ENCODE results near the gene RNF157. TPM values are rescaled to one million over a fixed set of nuclear protein-coding genes. Genes with fewer than 3 reads are reported as not detected.

Gene RNF157
- total and polyA plus RNA-seq, 9 of the 15 experiments (the other 6 are each of a cell fraction or from before 2014, with no cell fraction given): 8.1 to 31.7 (median 20.8) TPM

DNA sequence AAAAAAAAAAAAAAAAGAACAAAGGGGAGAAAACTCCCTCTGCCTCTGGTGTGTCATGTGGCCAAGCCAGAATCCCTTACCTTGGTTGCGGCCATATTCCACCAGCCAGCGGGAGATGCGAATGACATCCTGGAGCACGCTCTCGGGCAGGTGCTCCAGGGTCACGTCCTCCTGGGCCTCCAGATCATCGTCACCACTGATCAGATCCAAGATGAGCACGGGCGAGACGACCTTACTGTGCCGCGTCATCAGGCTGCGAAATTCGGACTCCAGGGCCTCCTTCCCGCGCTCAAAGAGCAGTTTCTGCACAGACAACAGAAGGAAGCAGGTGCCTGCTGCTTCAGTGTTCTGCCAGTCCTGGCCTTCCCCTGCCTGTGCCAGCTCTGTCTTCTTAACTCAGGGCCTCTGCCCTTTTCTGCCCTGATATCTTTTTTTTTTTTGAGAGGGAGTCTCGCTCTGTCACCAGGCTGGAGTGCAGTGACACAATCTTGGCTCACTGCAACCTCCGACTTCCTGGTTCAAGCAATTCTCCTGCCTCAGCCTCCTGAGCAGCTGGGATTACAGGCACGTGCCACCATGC lies 142.5 kb downstream of the RNF157 start (continued):
- TF ChIP-seq, protein P1, sequence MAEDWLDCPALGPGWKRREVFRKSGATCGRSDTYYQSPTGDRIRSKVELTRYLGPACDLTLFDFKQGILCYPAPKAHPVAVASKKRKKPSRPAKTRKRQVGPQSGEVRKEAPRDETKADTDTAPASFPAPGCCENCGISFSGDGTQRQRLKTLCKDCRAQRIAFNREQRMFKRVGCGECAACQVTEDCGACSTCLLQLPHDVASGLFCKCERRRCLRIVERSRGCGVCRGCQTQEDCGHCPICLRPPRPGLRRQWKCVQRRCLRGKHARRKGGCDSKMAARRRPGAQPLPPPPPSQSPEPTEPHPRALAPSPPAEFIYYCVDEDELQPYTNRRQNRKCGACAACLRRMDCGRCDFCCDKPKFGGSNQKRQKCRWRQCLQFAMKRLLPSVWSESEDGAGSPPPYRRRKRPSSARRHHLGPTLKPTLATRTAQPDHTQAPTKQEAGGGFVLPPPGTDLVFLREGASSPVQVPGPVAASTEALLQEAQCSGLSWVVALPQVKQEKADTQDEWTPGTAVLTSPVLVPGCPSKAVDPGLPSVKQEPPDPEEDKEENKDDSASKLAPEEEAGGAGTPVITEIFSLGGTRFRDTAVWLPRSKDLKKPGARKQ (CRISPR knock-in tag; IDR thresholded peaks at IDR 0.05): no peak
- no peak for TF ChIP-seq BRCA1 (IDR thresholded peaks at IDR 0.05)
- no peak for TF ChIP-seq BRCA1 (CRISPR knock-in tag; IDR thresholded peaks at IDR 0.05)
- TF ChIP-seq HIVEP1 (CRISPR knock-in tag; IDR thresholded peaks at IDR 0.05): no peak
- TF ChIP-seq BHLHE40 (IDR thresholded peaks at IDR 0.05; ENCODE audit: low read length): no peak
- TF ChIP-seq, protein P2, sequence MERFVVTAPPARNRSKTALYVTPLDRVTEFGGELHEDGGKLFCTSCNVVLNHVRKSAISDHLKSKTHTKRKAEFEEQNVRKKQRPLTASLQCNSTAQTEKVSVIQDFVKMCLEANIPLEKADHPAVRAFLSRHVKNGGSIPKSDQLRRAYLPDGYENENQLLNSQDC (CRISPR knock-in tag; IDR thresholded peaks at IDR 0.05): no peak
- no peak for TF ChIP-seq ZNF165 (CRISPR knock-in tag; IDR thresholded peaks at IDR 0.05; ENCODE audit: borderline replicate concordance)
- no peak for TF ChIP-seq ZNF197 (CRISPR knock-in tag; IDR thresholded peaks at IDR 0.05; ENCODE audit: low read depth)
- no peak for TF ChIP-seq ATF1 (CRISPR knock-in tag; IDR thresholded peaks at IDR 0.05)
- no peak for TF ChIP-seq ATF1 (tag; IDR thresholded peaks at IDR 0.05)
- no peak for TF ChIP-seq KAT7 (CRISPR knock-in tag; IDR thresholded peaks at IDR 0.05; ENCODE audit: borderline replicate concordance)
